ENCODE data around the gene RGS3.
A peak's percentile ranks its signal among the peaks of the same experiment; 100 is the strongest.

Gene RGS3

GRCh38 chr9:113492343-113493202 is 29.0 kb downstream of the RGS3 start:
- no peak for DNase-seq

GRCh38 chr9:113493203-113493520 is 29.6 kb downstream of the RGS3 start:
- no peak for DNase-seq

GRCh38 chr9:113495526-113495925 is 32.0 kb downstream of the RGS3 start:
- DNase-seq = no peak

- no peak for DNase-seq
These were observed 33.5 kb downstream of the RGS3 start for GRCh38 chr9:113497051-113497450.

- no peak for DNase-seq
These were observed 35.8 kb downstream of the RGS3 start for GRCh38 chr9:113499153-113499875.

- DNase-seq = no peak
These were observed 36.5 kb downstream of the RGS3 start for GRCh38 chr9:113499876-113500497.

- no peak for DNase-seq
These were observed 37.7 kb downstream of the RGS3 start for GRCh38 chr9:113501129-113501686.

GRCh38 chr9:113501852-113502251 is 38.3 kb downstream of the RGS3 start:
- DNase-seq = no peak

GRCh38 chr9:113502427-113503034 is 39.0 kb downstream of the RGS3 start:
- no peak for DNase-seq

GRCh38 chr9:113503131-113503541 is 39.6 kb downstream of the RGS3 start:
- no peak for DNase-seq

- DNase-seq = no peak
These were observed 40.2 kb downstream of the RGS3 start for GRCh38 chr9:113503613-113504211.

GRCh38 chr9:113504725-113505590 is 41.4 kb downstream of the RGS3 start:
- DNase-seq = no peak

- DNase-seq = no peak
These were observed 42.6 kb downstream of the RGS3 start for GRCh38 chr9:113506090-113506589.

- DNase-seq = no peak
These were observed 43.7 kb downstream of the RGS3 start for GRCh38 chr9:113507256-113507655.

GRCh38 chr9:113508111-113508749 is 44.7 kb downstream of the RGS3 start:
- DNase-seq = no peak

GRCh38 chr9:113509463-113509862 is 45.9 kb downstream of the RGS3 start:
- no peak for DNase-seq

- DNase-seq = no peak
These were observed 47.6 kb downstream of the RGS3 start for GRCh38 chr9:113511047-113511521.

GRCh38 chr9:113511856-113512761 is 48.6 kb downstream of the RGS3 start:
- peak; percentile 70 for DNase-seq

- no peak for DNase-seq
These were observed 49.6 kb downstream of the RGS3 start for GRCh38 chr9:113513111-113513510.

GRCh38 chr9:113513536-113513935 is 50.0 kb downstream of the RGS3 start:
- no peak for DNase-seq
